DOHH2 (cell line): ENCODE measurements around the gene GCN1.

Experiments used
- EZH2phosphoT487 ChIP-seq: fragments of 200-600 bp; sonication (generic); IDR thresholded peaks from 2 replicates; pipeline ENCODE4 v1.6.1; 2017; ENCODE audit warnings: borderline replicate concordance, mild to moderate bottlenecking, antibody characterized with exemption, low read length, moderate library complexity, mixed read lengths
- TF ChIP-seq, protein P1 (sequence below): fragments of 200-600 bp; sonication (generic); IDR thresholded peaks from one replicate; pipeline ENCODE4 v1.5.1; 2014; ENCODE audit warnings: antibody characterized with exemption, mild to moderate bottlenecking, low read depth, low read length; ENCODE audit not compliant: poor library complexity, severe bottlenecking

DNA sequence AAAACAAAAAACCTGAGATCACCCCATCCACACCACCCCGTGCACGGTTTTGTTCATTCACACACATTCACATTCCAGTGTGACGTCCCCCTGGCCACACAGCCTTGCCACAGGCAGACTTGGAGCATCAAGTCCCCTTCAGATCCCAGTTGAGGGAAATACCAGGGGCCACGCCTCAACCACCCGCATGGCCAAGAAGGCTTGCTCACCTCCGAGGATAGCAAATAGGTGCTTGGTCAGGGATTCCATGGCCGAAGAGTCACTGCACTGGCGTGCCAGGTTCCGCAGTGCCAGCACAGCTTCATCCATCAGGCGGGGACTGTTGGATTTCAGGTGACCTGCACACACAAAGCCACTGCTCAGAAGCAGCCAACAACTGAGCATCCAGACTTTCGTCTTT, 19.0 kb downstream of the GCN1 start:
- TF ChIP-seq, protein P1, sequence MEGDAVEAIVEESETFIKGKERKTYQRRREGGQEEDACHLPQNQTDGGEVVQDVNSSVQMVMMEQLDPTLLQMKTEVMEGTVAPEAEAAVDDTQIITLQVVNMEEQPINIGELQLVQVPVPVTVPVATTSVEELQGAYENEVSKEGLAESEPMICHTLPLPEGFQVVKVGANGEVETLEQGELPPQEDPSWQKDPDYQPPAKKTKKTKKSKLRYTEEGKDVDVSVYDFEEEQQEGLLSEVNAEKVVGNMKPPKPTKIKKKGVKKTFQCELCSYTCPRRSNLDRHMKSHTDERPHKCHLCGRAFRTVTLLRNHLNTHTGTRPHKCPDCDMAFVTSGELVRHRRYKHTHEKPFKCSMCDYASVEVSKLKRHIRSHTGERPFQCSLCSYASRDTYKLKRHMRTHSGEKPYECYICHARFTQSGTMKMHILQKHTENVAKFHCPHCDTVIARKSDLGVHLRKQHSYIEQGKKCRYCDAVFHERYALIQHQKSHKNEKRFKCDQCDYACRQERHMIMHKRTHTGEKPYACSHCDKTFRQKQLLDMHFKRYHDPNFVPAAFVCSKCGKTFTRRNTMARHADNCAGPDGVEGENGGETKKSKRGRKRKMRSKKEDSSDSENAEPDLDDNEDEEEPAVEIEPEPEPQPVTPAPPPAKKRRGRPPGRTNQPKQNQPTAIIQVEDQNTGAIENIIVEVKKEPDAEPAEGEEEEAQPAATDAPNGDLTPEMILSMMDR, result no peak
- TF ChIP-seq EZH2phosphoT487, result no peak
